Fibroblast of pulmonary artery (primary cell): ENCODE results near the gene IGFLR1.

Source experiments
- DNase-seq: peaks from one replicate; pipeline ENCODE4 v3.0.0-alpha.2; 2010; ENCODE audit warnings: low read depth
- H3K4me3 ChIP-seq: replicated peaks from 2 replicates; pipeline ENCODE4 v1.5.1; 2011; ENCODE audit warnings: low read depth, mild to moderate bottlenecking, control low read depth, low read length, moderate library complexity
- TF ChIP-seq, protein P1 (sequence below): IDR thresholded peaks from 2 replicates; pipeline ENCODE4 v1.5.1; 2011; ENCODE audit warnings: mild to moderate bottlenecking, control low read depth, low read length, inconsistent platforms; ENCODE audit errors: missing control alignments

Gene IGFLR1

DNA sequence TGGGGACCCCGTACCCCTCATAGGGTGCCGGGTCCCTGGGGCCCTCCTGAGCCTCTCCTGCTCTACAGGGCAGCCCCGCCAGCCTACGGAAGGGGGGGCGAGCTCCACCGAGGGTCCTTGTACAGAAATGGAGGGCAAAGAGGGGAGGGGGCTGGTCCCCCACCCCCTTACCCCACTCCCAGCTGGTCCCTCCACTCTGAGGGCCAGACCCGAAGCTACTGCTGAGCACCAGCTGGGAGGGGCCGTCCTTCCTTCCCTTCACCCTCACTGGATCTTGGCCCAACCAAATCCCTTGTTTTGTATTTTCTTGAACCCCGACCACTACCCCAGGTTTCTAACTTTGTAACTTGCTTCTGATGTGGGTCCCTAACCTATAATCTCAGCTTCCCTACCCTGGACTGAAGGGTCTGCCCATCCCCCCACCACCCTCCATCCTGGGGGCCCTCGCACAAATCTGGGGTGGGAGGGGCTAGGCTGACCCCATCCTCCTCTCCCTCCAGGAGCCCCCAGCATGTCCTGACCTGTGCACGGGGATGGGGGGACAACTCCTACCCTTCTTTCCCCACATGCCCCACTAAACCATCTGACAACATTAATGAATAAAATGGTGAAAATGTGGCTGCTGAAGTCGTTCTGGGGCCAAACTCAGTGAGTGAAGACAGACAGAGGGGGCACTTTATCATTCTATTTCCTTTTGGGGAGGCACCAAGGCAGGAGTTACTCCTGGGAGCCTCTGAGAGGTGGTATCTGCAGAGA, 46.1 kb upstream of the IGFLR1 start:
- no peak overlapping the region for H3K4me3 ChIP-seq
- TF ChIP-seq, protein P1, sequence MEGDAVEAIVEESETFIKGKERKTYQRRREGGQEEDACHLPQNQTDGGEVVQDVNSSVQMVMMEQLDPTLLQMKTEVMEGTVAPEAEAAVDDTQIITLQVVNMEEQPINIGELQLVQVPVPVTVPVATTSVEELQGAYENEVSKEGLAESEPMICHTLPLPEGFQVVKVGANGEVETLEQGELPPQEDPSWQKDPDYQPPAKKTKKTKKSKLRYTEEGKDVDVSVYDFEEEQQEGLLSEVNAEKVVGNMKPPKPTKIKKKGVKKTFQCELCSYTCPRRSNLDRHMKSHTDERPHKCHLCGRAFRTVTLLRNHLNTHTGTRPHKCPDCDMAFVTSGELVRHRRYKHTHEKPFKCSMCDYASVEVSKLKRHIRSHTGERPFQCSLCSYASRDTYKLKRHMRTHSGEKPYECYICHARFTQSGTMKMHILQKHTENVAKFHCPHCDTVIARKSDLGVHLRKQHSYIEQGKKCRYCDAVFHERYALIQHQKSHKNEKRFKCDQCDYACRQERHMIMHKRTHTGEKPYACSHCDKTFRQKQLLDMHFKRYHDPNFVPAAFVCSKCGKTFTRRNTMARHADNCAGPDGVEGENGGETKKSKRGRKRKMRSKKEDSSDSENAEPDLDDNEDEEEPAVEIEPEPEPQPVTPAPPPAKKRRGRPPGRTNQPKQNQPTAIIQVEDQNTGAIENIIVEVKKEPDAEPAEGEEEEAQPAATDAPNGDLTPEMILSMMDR = no peak
- no peak for DNase-seq

DNA sequence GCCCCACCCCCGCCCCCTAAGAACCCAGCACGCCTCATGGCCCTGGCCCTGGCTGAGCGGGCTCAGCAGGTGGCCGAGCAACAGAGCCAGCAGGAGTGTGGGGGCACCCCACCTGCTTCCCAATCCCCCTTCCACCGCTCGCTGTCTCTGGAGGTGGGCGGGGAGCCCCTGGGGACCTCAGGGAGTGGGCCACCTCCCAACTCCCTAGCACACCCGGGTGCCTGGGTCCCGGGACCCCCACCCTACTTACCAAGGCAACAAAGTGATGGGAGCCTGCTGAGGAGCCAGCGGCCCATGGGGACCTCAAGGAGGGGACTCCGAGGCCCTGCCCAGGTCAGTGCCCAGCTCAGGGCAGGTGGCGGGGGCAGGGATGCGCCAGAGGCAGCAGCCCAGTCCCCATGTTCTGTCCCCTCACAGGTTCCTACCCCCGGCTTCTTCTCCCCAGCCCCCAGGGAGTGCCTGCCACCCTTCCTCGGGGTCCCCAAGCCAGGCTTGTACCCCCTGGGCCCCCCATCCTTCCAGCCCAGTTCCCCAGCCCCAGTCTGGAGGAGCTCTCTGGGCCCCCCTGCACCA, 45.1 kb upstream of the IGFLR1 start:
- no peak overlapping the region for H3K4me3 ChIP-seq
- no peak for DNase-seq
- TF ChIP-seq, protein P1 = no peak

DNA sequence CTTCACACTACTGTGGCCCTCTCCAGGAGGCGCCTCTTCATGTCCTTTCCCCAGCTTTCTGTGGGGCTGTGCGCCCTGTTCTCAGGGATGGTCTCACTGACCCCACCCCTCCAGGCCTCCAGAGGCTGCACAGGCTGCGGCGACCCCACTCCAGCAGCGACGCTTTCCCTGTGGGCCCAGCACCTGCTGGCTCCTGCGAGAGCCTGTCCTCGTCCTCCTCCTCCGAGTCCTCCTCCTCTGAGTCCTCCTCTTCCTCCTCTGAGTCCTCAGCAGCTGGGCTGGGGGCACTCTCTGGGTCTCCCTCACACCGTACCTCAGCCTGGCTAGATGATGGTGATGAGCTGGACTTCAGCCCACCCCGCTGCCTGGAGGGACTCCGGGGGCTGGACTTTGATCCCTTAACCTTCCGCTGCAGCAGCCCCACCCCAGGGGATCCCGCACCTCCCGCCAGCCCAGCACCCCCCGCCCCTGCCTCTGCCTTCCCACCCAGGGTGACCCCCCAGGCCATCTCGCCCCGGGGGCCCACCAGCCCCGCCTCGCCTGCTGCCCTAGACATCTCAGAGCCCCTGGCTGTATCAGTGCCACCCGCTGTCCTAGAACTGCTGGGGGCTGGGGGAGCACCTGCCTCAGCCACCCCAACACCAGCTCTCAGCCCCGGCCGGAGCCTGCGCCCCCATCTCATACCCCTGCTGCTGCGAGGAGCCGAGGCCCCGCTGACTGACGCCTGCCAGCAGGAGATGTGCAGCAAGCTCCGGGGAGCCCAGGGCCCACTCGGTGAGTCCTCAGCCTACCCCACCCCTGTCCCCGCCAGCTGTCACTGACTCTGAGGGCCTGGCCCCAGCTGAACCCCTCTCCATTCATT, 44.3 kb upstream of the IGFLR1 start:
- TF ChIP-seq, protein P1 = no peak
- no peak for DNase-seq
- no peak overlapping the region for H3K4me3 ChIP-seq

DNA sequence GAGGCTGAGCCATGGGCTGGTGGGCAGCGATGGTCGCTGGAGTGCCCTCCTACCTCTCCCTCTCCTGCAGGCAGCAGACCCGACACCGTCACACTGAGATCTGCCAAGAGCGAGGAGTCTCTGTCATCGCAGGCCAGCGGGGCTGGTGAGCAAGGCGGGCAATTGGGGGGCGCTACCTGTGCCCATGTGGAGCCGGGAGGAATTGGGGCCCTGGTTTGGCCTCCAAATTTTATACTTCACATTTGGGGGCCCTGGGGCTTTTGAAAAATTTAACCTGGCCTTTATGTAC, 43.0 kb upstream of the IGFLR1 start:
- TF ChIP-seq, protein P1 = no peak
- DNase-seq = no peak
- H3K4me3 ChIP-seq = no peak overlapping the region

DNA sequence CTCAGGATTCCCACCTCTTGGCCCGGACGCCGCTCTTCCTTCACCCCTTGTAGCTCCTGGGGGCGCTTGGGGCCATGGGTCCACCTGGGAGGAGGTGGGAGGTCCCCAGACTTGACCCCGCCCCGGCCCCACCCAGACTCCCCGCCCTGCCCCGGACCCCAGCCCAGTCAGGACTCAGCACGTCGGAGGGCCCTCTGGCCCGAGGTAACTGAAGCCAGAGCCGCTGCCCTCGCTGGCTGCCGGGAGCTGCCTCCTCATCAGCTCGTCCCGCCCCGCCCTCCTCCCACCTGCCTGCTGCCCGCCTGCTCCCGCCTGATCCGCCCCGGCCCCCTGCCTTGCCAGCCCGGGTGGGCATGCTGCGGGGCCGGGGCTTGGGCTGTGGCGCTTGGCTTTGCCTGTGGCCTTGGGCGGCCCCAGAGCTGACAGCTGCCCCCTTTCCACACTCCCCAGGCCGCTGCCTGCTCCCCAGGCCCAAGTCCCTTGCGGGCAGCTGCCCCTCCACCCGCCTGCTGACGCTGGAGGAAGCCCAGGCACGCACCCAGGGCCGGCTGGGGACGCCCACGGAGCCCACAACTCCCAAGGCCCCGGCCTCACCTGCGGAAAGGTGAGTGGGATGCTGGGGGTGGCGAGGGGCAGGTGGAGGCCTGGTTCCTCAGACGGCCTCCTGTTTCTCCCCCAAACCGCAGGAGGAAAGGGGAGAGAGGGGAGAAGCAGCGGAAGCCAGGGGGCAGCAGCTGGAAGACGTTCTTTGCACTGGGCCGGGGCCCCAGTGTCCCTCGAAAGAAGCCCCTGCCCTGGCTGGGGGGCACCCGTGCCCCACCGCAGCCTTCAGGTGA, 42.5 kb upstream of the IGFLR1 start:
- TF ChIP-seq, protein P1 = no peak

More for the DNA sequence above, 42.5 kb upstream of the IGFLR1 start:
- no peak overlapping the region for H3K4me3 ChIP-seq
- no peak for DNase-seq
